Measurements from ENCODE around the gene LRIG1. TPM values are rescaled to one million over a fixed set of nuclear protein-coding genes. Genes with fewer than 3 reads are reported as not detected.

The LRIG1 gene
- total RNA-seq, 1 donor from 2014 or later: 104 TPM

GRCh38 chr3:66401157-66401550 lies 99.7 kb downstream of the LRIG1 start:
- intact Hi-C loops (cut with micrococcal nuclease): loop anchor here (10.0 kb wide), 1 partner anchor 414 kb away; no protein-coding TSS in a partner anchor
- DNase-seq: no peak

GRCh38 chr3:66400411-66401156 lies 100.2 kb downstream of the LRIG1 start:
- intact Hi-C loops (cut with micrococcal nuclease): loop anchor here (10.0 kb wide), 1 partner anchor 414 kb away; no protein-coding TSS in a partner anchor
- peak; percentile 5 for ATAC-seq
- DNase-seq: no peak

More at GRCh38 chr3:66401157-66401550, 99.7 kb downstream of the LRIG1 start:
- ATAC-seq: no peak

- intact Hi-C loops (cut with micrococcal nuclease): loop anchor here (10.0 kb wide), 1 partner anchor 415 kb away; no protein-coding TSS in a partner anchor
- ATAC-seq (no peak), DNase-seq (no peak)
Measured at GRCh38 chr3:66399529-66400232, 101.1 kb downstream of the LRIG1 start.

GRCh38 chr3:66398228-66399025 lies 102.4 kb downstream of the LRIG1 start:
- no peak for ATAC-seq
- intact Hi-C loops (cut with micrococcal nuclease): no loop called here
- no peak for DNase-seq

GRCh38 chr3:66397745-66398144 lies 103.1 kb downstream of the LRIG1 start:
- intact Hi-C loops (cut with micrococcal nuclease): no loop called here
- DNase-seq: no peak
- peak; percentile 28 for ATAC-seq

- no peak for ATAC-seq
- no peak for DNase-seq
- intact Hi-C loops (cut with micrococcal nuclease): no loop called here
Measured at GRCh38 chr3:66396888-66397287, 103.9 kb downstream of the LRIG1 start.

GRCh38 chr3:66396161-66396760 lies 104.6 kb downstream of the LRIG1 start:
- ATAC-seq (no peak), DNase-seq (no peak)
- intact Hi-C loops (cut with micrococcal nuclease): no loop called here

GRCh38 chr3:66395635-66396034 lies 105.2 kb downstream of the LRIG1 start:
- no peak for DNase-seq

GRCh38 chr3:66394753-66395249 lies 106.0 kb downstream of the LRIG1 start:
- no peak for DNase-seq
- no peak for ATAC-seq
- intact Hi-C loops (cut with micrococcal nuclease): no loop called here

More at GRCh38 chr3:66395635-66396034, 105.2 kb downstream of the LRIG1 start:
- intact Hi-C loops (cut with micrococcal nuclease): no loop called here
- no peak for ATAC-seq

GRCh38 chr3:66394019-66394752 lies 106.6 kb downstream of the LRIG1 start:
- peak; percentile 31 for ATAC-seq
- intact Hi-C loops (cut with micrococcal nuclease): no loop called here

GRCh38 chr3:66393333-66394005 lies 107.4 kb downstream of the LRIG1 start:
- DNase-seq: no peak
- intact Hi-C loops (cut with micrococcal nuclease): no loop called here
- ATAC-seq: peak; percentile 15

More at GRCh38 chr3:66394019-66394752, 106.6 kb downstream of the LRIG1 start:
- DNase-seq: no peak

GRCh38 chr3:66392966-66393332 lies 107.9 kb downstream of the LRIG1 start:
- no peak for DNase-seq
- intact Hi-C loops (cut with micrococcal nuclease): no loop called here
- no peak for ATAC-seq

GRCh38 chr3:66392512-66392911 lies 108.3 kb downstream of the LRIG1 start:
- DNase-seq (no peak), ATAC-seq (no peak)
- intact Hi-C loops (cut with micrococcal nuclease): no loop called here

GRCh38 chr3:66390013-66390412 lies 110.8 kb downstream of the LRIG1 start:
- DNase-seq: no peak
- intact Hi-C loops (cut with micrococcal nuclease): no loop called here
- no peak for ATAC-seq

- intact Hi-C loops (cut with micrococcal nuclease): no loop called here
- no peak for DNase-seq
- ATAC-seq: no peak
Measured at GRCh38 chr3:66386925-66387650, 113.7 kb downstream of the LRIG1 start.

GRCh38 chr3:66386011-66386924 lies 114.6 kb downstream of the LRIG1 start:
- DNase-seq: no peak

More at GRCh38 chr3:66386011-66386924, 114.6 kb downstream of the LRIG1 start:
- intact Hi-C loops (cut with micrococcal nuclease): no loop called here
- no peak for ATAC-seq
